Panc1 (cell line): ENCODE measurements around the gene FUBP1. TPM values are rescaled to one million over a fixed set of nuclear protein-coding genes. Genes with fewer than 3 reads are reported as not detected.

ENCODE experiments used
- ATAC-seq: fragments of 200-7000 bp; cut with Tn5 transposase; 2 replicates; pipeline ENCODE4 v1.9.1; 2020; ENCODE audit warnings: mild to moderate bottlenecking, moderate library complexity
- BruUV-seq: library from RNA; stranded (reverse); fragments of 400-500 nt; replicated peaks from 2 replicates; lab custom pipeline; 2021; lab: Mats Ljungman, UMichigan
- CTCF ChIA-PET: fragments of 300-600 bp; sonication (Branson Sonifier 250); formaldehyde crosslinking; loops from one replicate; lab custom pipeline; 2022; ENCODE audit warnings: antibody characterized with exemption; lab: Charles Lee
- POLR2A ChIA-PET: fragments of 300-600 bp; sonication (Branson Sonifier 250); formaldehyde crosslinking; loops from one replicate; lab custom pipeline; 2022; ENCODE audit warnings: antibody characterized with exemption; lab: Charles Lee
- DNase-seq: peaks from one replicate; pipeline ENCODE4 v3.0.0-alpha.2; 2010; ENCODE audit warnings: low read depth, low spot score
- H3K27ac ChIP-seq: 2 replicates; pipeline ENCODE4 v1.5.1; 2011; ENCODE audit warnings: mild to moderate bottlenecking, low read length, inconsistent platforms
- H3K27me3 ChIP-seq: fragments of 200-500 bp; sonication (Bioruptor generic); 2 replicates; pipeline ENCODE4 v1.6.0; 2014; ENCODE audit warnings: low read length, inconsistent platforms; ENCODE audit not compliant: control insufficient read depth, insufficient read depth
- H3K36me3 ChIP-seq: fragments of 200-500 bp; sonication (Bioruptor generic); 2 replicates; pipeline ENCODE4 v1.5.1; 2014; ENCODE audit warnings: inconsistent platforms, mild to moderate bottlenecking, low read length, moderate library complexity; ENCODE audit not compliant: control insufficient read depth, insufficient read depth
- H3K4me1 ChIP-seq: 2 replicates; pipeline ENCODE4 v1.5.1; 2011; ENCODE audit warnings: inconsistent platforms, mild to moderate bottlenecking, low read length, moderate library complexity; ENCODE audit not compliant: control insufficient read depth, insufficient read depth
- H3K4me3 ChIP-seq, 2 experiments: 2 replicates each; pipeline ENCODE4 v1.5.1; 2011 to 2012; ENCODE audit warnings: low read depth in 2 of 2, low read length in 2 of 2, mild to moderate bottlenecking in 2 of 2, inconsistent platforms in 1 of 2, moderate library complexity in 1 of 2
- H3K9me3 ChIP-seq: fragments of 200-500 bp; sonication (Bioruptor generic); 2 replicates; pipeline ENCODE4 v1.5.1; 2014; ENCODE audit warnings: low read depth, mild to moderate bottlenecking, inconsistent platforms, low read length, moderate library complexity; ENCODE audit not compliant: control insufficient read depth, insufficient read depth
- CTCF ChIP-seq: fragments of 450-650 bp; IDR thresholded peaks from 2 replicates; pipeline ENCODE4 v1.5.1; 2017; ENCODE audit warnings: mild to moderate bottlenecking
- POLR2AphosphoS5 ChIP-seq: IDR thresholded peaks from 2 replicates; pipeline ENCODE4 v1.6.1; 2012; ENCODE audit warnings: mild to moderate bottlenecking, low read depth, low read length, moderate library complexity
- REST ChIP-seq, 2 experiments: IDR thresholded peaks; 2 replicates each; pipeline ENCODE4 v1.6.1; 2011 to 2012; ENCODE audit warnings: low read depth in 2 of 2, control low read depth in 1 of 2, low read length in 1 of 2, mild to moderate bottlenecking in 1 of 2, moderate library complexity in 1 of 2; ENCODE audit not compliant: insufficient read depth in 1 of 2
- SIN3A ChIP-seq: IDR thresholded peaks from 2 replicates; pipeline ENCODE4 v1.6.1; 2012; ENCODE audit warnings: low read depth, mild to moderate bottlenecking, low read length, moderate library complexity, borderline replicate concordance; ENCODE audit not compliant: insufficient read depth
- TCF7L2 ChIP-seq: IDR thresholded peaks from 2 replicates; pipeline ENCODE4 v1.6.1; 2011; ENCODE audit warnings: mild to moderate bottlenecking, low read depth, low read length, inconsistent platforms
- in situ Hi-C: cut with HindIII; loops from 2 replicates; pipeline ENCODE4 v1.10.0; 2016; ENCODE audit warnings: low sequenced_read_pairs, low pct_unique_long_range_greater_than_20kb
- intact Hi-C: fragments of 100-400 bp; cut with micrococcal nuclease; formaldehyde crosslinking; loops from one replicate; pipeline ENCODE4 v1.10.0; 2022; ENCODE audit not compliant: unreplicated experiment
- total RNA-seq: library from RNA; stranded (reverse); gene quantifications from one replicate; pipeline ENCODE4 v1.2.1, GENCODE V29; 2021; ENCODE audit not compliant: unreplicated experiment

Gene FUBP1
- total RNA-seq, 1 experiment from 2014 or later: 150 TPM

- Histone ChIP-seq H3K4me1 (0 out of 2 replicates have a peak, but pooled peaks cover 3% of the 10 kb centered on the region), H3K27me3 (no peaks in the 10 kb centered on the region), H3K36me3 (no peaks in the 10 kb centered on the region), H3K4me3 (no peak overlapping the region), H3K27ac (no peak overlapping the region), H3K9me3 (no peaks in the 10 kb centered on the region)
- BruUV-seq: no TSS peak
- DNase-seq (no peak), ATAC-seq (no peak)
- no peak for TF ChIP-seq SIN3A
- TF ChIP-seq REST (IDR thresholded peaks at IDR 0.05; ENCODE audit: insufficient read depth in 1 of 2, low read depth in 2 of 2, low read length in 1 of 2): no peak
- no peak for TF ChIP-seq TCF7L2
- no peak for TF ChIP-seq CTCF
- TF ChIP-seq POLR2AphosphoS5: no peak
- in situ Hi-C loops: no loop called here
- intact Hi-C loops: no loop called here
- ChIA-PET CTCF (no interaction called here), POLR2A (no interaction called here)
Observed at GRCh38 chr1:77989744-77990143, 10.9 kb upstream of the FUBP1 start.

- intact Hi-C loops (no loop called here), in situ Hi-C loops (no loop called here)
- ChIA-PET CTCF (no interaction called here), POLR2A (interaction anchor here (0.6 kb wide), 1 partner anchor 302 kb away, joined by 5 read pairs; no protein-coding TSS in a partner anchor)
- no peak overlapping the region for H3K27ac ChIP-seq
- H3K27me3 ChIP-seq: no peaks in the 10 kb centered on the region
- no peaks in the 10 kb centered on the region for H3K9me3 ChIP-seq
- 0 out of 2 replicates have a peak, but pooled peaks cover 3% of the 10 kb centered on the region for H3K4me1 ChIP-seq
- TF ChIP-seq SIN3A: no peak
- TF ChIP-seq REST (IDR thresholded peaks at IDR 0.05; ENCODE audit: insufficient read depth in 1 of 2, low read depth in 2 of 2, low read length in 1 of 2): no peak
- no peak for TF ChIP-seq CTCF
- TF ChIP-seq TCF7L2: no peak
- TF ChIP-seq POLR2AphosphoS5: no peak
- H3K4me3 ChIP-seq: no peak overlapping the region
- ATAC-seq: no peak
- no peak for DNase-seq
- BruUV-seq: no TSS peak
- H3K36me3 ChIP-seq: no peaks in the 10 kb centered on the region
Observed at GRCh38 chr1:77987919-77988318, 9.0 kb upstream of the FUBP1 start.
